Duodenal mucosa (tissue), 2 donors: Measurements from ENCODE around the gene HMGN4.
A peak's percentile ranks its signal among the peaks of the same experiment; 100 is the strongest.
"Not testable (repeated sequence)": the region's sequence is repeated elsewhere in the genome, so short reads cannot be mapped to it uniquely, and the experiment has no call there.

ENCODE experiments used
- H3K27ac ChIP-seq: one replicate; pipeline ENCODE4 v1.7.0; 2013; ENCODE audit warnings: low read depth, low read length
- H3K27me3 ChIP-seq, 2 donors: one replicate each; pipeline ENCODE4 v1.7.0; 2013; ENCODE audit warnings: low read length in 2 of 2, control low read depth in 1 of 2; ENCODE audit not compliant: insufficient read depth in 2 of 2, control insufficient read depth in 1 of 2
- H3K36me3 ChIP-seq, 2 donors: one replicate each; pipeline ENCODE4 v1.7.0; 2013; ENCODE audit warnings: low read length in 2 of 2, control low read depth in 1 of 2; ENCODE audit not compliant: insufficient read depth in 2 of 2, control insufficient read depth in 1 of 2
- H3K4me1 ChIP-seq, 2 donors: one replicate each; pipeline ENCODE4 v1.7.0; 2013; ENCODE audit warnings: low read length in 2 of 2, control low read depth in 1 of 2; ENCODE audit not compliant: insufficient read depth in 2 of 2, control insufficient read depth in 1 of 2
- H3K4me3 ChIP-seq, 2 donors: one replicate each; pipeline ENCODE4 v1.7.0; 2013; ENCODE audit warnings: low read length in 2 of 2, low read depth in 1 of 2
- H3K9ac ChIP-seq, 2 donors: one replicate each; pipeline ENCODE4 v1.7.0; 2013; ENCODE audit warnings: low read length in 2 of 2, low read depth in 1 of 2
- H3K9me3 ChIP-seq, 2 donors: one replicate each; pipeline ENCODE4 v1.7.0; 2013; ENCODE audit warnings: low read length in 2 of 2, control low read depth in 1 of 2; ENCODE audit not compliant: control insufficient read depth in 1 of 2

Gene HMGN4

GRCh38 chr6:26502165-26502564, 36.0 kb upstream of the HMGN4 start:
- Histone ChIP-seq H3K36me3 (no peaks in the 10 kb centered on the region), H3K27ac (no peak overlapping the region), H3K4me3 (peak overlapping the region; percentile 65 to 70), H3K9me3 (no peaks in the 10 kb centered on the region), H3K4me1 (peaks cover 11 to 13% of the 10 kb centered on the region in 2 donors), H3K9ac (no peak overlapping the region), H3K27me3 (peaks cover 7 to 14% of the 10 kb centered on the region in 2 donors)

- H3K4me3 ChIP-seq: no peak overlapping the region
- H3K4me1 ChIP-seq: peaks cover 11 to 13% of the 10 kb centered on the region in 2 donors
- H3K27me3 ChIP-seq: peaks cover 7 to 14% of the 10 kb centered on the region in 2 donors
- H3K9ac ChIP-seq: no peak overlapping the region
- no peak overlapping the region for H3K27ac ChIP-seq
- no peaks in the 10 kb centered on the region for H3K9me3 ChIP-seq
- H3K36me3 ChIP-seq: no peaks in the 10 kb centered on the region
Measured at GRCh38 chr6:26502626-26503025, 35.5 kb upstream of the HMGN4 start.

- Histone ChIP-seq H3K27ac (no peak overlapping the region), H3K4me3 (no peak overlapping the region), H3K9me3 (no peaks in the 10 kb centered on the region), H3K36me3 (no peaks in the 10 kb centered on the region), H3K27me3 (no peaks in the 10 kb centered on the region), H3K9ac (no peak overlapping the region), H3K4me1 (no peaks in the 10 kb centered on the region)
Measured at GRCh38 chr6:26507658-26508057, 30.5 kb upstream of the HMGN4 start.

GRCh38 chr6:26511033-26511432, 27.1 kb upstream of the HMGN4 start:
- not testable (repeated sequence) for H3K27me3 ChIP-seq, H3K9ac ChIP-seq, H3K9me3 ChIP-seq, H3K4me3 ChIP-seq, H3K4me1 ChIP-seq, H3K36me3 ChIP-seq, H3K27ac ChIP-seq

GRCh38 chr6:26514984-26515383, 23.2 kb upstream of the HMGN4 start:
- Histone ChIP-seq H3K9me3 (no peaks in the 10 kb centered on the region), H3K4me1 (peaks cover 0 to 2% of the 10 kb centered on the region in 2 donors), H3K27me3 (no peaks in the 10 kb centered on the region), H3K9ac (no peak overlapping the region), H3K36me3 (no peaks in the 10 kb centered on the region), H3K4me3 (no peak overlapping the region), H3K27ac (no peak overlapping the region)

- no peak overlapping the region for H3K27ac ChIP-seq
- H3K4me1 ChIP-seq: peaks cover 3 to 7% of the 10 kb centered on the region in 2 donors
- no peaks in the 10 kb centered on the region for H3K36me3 ChIP-seq
- no peaks in the 10 kb centered on the region for H3K9me3 ChIP-seq
- no peaks in the 10 kb centered on the region for H3K27me3 ChIP-seq
- H3K4me3 ChIP-seq: no peak overlapping the region
- H3K9ac ChIP-seq: no peak overlapping the region
Measured at GRCh38 chr6:26516481-26517427, 21.4 kb upstream of the HMGN4 start.

- Histone ChIP-seq H3K9me3 (no peaks in the 10 kb centered on the region), H3K27ac (no peak overlapping the region), H3K4me1 (peaks cover 10 to 14% of the 10 kb centered on the region in 2 donors), H3K9ac (no peak overlapping the region), H3K4me3 (no peak overlapping the region), H3K36me3 (no peaks in the 10 kb centered on the region), H3K27me3 (no peaks in the 10 kb centered on the region)
Measured at GRCh38 chr6:26519359-26519758, 18.8 kb upstream of the HMGN4 start.

- Histone ChIP-seq H3K4me1 (peaks cover 10 to 14% of the 10 kb centered on the region in 2 donors), H3K27ac (peak overlapping the region; percentile 69), H3K36me3 (no peaks in the 10 kb centered on the region), H3K9ac (peak overlapping the region; percentile 28 to 45), H3K9me3 (no peaks in the 10 kb centered on the region), H3K27me3 (no peaks in the 10 kb centered on the region), H3K4me3 (peak overlapping the region; percentile 63 to 69)
Measured at GRCh38 chr6:26520237-26520849, 17.8 kb upstream of the HMGN4 start.

GRCh38 chr6:26520850-26521599, 17.1 kb upstream of the HMGN4 start:
- peak overlapping the region; percentile 82 for H3K4me3 ChIP-seq
- peak overlapping the region; percentile 94 for H3K27ac ChIP-seq
- H3K36me3 ChIP-seq: no peaks in the 10 kb centered on the region
- H3K9me3 ChIP-seq: no peaks in the 10 kb centered on the region
- no peaks in the 10 kb centered on the region for H3K27me3 ChIP-seq
- peaks cover 10 to 14% of the 10 kb centered on the region in 2 donors for H3K4me1 ChIP-seq
- peak overlapping the region; percentile 79 to 85 for H3K9ac ChIP-seq
